Keratinocyte (primary cell): ENCODE data around the gene GPRC5B.

Experiments used
- CTCF ChIP-seq, 3 experiments: IDR thresholded peaks in 1 of 3; conservative IDR thresholded peaks in 1 of 3; optimal IDR thresholded peaks in 1 of 3; 2 replicates in 2 of 3; 3 replicates in 1 of 3; pipeline versions ENCODE3 to v1.5.1; 2011; ENCODE audit warnings: low read length in 3 of 3, mild to moderate bottlenecking in 3 of 3, moderate library complexity in 2 of 3, control low read depth in 1 of 3, inconsistent platforms in 1 of 3; ENCODE audit not compliant: insufficient read depth in 2 of 3; ENCODE audit errors: extremely low read depth in 1 of 3
- EZH2 ChIP-seq: IDR thresholded peaks from one replicate; pipeline ENCODE4 v1.6.1; 2012; ENCODE audit warnings: inconsistent platforms, mild to moderate bottlenecking, low read length, moderate library complexity

DNA sequence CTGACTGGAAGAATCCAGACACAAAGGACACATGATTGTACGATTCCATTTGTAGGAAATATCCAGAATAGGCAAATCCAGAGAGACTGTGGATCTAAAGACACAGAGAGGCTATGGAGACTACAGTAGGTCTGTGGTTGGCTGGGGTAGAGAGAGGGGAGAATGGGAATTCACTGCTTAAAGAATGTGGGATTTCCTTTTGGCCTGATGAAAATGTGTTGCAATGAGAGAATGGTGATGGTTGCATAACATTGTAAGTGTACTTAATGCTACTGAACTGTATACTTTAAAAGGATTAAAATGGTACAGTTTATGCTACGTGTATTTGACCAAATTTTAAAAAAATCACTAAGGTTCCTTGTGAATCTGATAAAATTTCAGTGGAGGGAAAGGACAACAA lies 62.1 kb downstream of the GPRC5B start:
- TF ChIP-seq CTCF (optimal IDR thresholded peaks at IDR 0.05 in 1 of 3, IDR thresholded peaks at IDR 0.05 in 1 of 3, conservative IDR thresholded peaks at IDR 0.05 in 1 of 3; ENCODE audit: extremely low read depth in 1 of 3, insufficient read depth in 2 of 3, low read length in 3 of 3) (no peak), EZH2 (no peak)
